Cardiac fibroblast (primary cell): ENCODE measurements around the gene RCE1.

ENCODE experiments used
- DNase-seq, 2 donors: peaks; one replicate each; pipeline versions ENCODE4 v3.0.0 to v3.0.0-alpha.2; 2010; ENCODE audit warnings: low read depth in 2 of 2
- H3K4me3 ChIP-seq, 2 donors: replicated peaks in 1 of 2; 1 replicate in 1 of 2; 2 replicates in 1 of 2; pipeline ENCODE4 v1.5.1; 2011; ENCODE audit warnings: low read depth in 2 of 2, low read length in 2 of 2, mild to moderate bottlenecking in 2 of 2, moderate library complexity in 1 of 2
- TF ChIP-seq, protein P1 (sequence below): IDR thresholded peaks from one replicate; pipeline ENCODE4 v1.5.1; 2011; ENCODE audit warnings: low read depth, mild to moderate bottlenecking, low read length, inconsistent platforms

Gene RCE1

DNA sequence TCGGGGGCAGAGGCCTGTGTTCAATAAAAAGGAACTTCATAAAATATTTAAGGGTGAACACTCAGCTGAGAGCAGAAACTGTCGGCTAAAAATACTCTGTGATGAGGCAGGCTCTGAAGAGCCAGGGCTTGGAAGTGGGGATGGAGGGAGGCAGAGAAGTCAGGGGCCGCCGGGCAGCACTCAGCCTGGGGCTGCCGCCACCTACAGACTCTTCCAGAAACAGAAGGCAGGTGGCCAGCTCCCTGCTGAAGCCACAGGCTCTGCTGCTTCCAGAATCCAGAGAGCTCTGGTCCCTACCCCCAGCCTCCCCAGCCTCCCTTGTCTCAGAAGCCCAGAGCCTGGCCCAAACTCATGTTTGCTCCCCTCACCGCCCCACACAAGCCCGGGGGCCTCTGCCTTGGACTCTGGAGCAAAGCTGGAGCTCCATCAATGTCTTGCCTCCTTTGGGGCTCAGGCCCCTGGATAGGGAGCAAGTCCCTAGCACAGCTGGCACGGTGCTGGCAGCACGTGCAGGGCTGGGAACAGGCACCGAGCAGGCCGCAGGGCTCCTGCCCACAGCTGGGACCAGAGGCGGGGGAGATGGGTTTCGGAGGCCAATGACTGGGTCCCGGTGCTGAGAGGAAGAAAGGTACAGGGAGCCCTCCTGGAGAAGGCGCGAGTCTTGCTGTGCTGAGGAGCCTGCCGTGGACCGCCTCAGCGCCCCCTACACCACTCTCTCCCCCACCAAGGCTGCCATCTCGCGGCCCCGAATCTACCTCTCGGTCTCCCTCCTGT lies 21.9 kb downstream of the RCE1 start:
- no peak for DNase-seq
- H3K4me3 ChIP-seq, result no peak overlapping the region
- TF ChIP-seq, protein P1, sequence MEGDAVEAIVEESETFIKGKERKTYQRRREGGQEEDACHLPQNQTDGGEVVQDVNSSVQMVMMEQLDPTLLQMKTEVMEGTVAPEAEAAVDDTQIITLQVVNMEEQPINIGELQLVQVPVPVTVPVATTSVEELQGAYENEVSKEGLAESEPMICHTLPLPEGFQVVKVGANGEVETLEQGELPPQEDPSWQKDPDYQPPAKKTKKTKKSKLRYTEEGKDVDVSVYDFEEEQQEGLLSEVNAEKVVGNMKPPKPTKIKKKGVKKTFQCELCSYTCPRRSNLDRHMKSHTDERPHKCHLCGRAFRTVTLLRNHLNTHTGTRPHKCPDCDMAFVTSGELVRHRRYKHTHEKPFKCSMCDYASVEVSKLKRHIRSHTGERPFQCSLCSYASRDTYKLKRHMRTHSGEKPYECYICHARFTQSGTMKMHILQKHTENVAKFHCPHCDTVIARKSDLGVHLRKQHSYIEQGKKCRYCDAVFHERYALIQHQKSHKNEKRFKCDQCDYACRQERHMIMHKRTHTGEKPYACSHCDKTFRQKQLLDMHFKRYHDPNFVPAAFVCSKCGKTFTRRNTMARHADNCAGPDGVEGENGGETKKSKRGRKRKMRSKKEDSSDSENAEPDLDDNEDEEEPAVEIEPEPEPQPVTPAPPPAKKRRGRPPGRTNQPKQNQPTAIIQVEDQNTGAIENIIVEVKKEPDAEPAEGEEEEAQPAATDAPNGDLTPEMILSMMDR, result no peak

DNA sequence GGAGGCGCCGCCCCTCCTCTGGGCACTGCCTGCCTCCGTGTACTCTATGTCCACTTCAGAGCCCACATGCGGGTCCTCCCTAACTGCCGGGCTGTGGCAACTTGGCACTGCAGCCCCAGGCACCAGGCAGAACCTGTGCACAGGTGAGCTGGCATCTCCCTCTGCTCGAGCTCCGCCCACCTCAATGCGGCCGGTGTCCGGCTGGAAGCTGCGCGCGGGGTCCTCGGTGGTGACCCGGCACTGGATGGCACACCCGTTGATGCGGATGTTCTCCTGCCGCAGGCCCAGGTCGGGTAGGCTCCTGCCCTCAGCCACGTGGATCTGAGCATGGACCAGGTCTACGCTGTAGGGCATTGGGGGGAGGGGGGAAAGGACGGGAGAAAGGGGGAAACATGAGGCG lies 22.8 kb downstream of the RCE1 start:
- no peak overlapping the region for H3K4me3 ChIP-seq
- TF ChIP-seq, protein P1, result no peak

GRCh38 chr11:66866511-66866986 lies 23.3 kb downstream of the RCE1 start:
- DNase-seq, result no peak
- TF ChIP-seq, protein P1, result no peak

More for the DNA sequence above, 22.8 kb downstream of the RCE1 start:
- DNase-seq, result no peak

DNA sequence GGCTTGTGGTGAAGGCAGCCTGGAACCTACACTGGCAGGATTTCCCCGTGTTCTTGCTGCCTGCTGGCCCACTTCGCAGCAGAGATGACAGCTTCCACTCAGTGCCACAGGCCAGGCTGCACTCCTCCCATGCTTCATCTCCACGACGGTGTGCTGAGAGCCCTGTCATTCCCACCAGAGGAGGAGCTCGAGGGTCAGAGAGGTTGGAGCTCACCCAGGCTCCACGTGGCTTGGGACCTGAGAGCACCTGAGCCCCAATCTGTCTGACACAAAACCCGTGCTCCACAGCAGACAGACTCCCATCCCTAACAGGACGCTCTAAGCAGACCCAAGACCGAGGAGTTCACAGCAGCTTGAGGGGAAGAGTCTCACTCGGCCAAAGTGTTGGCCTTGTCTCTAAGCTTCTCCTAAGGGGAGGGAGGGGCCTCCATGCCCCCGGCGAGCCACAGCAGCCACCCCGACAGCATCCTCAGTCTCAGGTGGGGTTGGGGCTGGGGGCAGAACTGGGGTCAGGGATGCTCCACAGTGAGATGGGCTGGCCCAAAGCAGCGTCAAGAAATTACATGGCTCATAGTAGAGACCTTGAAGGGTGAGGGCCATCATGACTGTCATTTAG lies 24.3 kb downstream of the RCE1 start:
- H3K4me3 ChIP-seq, result no peak overlapping the region
- TF ChIP-seq, protein P1, result no peak
- no peak for DNase-seq

More at GRCh38 chr11:66866511-66866986, 23.3 kb downstream of the RCE1 start:
- H3K4me3 ChIP-seq, result no peak overlapping the region

DNA sequence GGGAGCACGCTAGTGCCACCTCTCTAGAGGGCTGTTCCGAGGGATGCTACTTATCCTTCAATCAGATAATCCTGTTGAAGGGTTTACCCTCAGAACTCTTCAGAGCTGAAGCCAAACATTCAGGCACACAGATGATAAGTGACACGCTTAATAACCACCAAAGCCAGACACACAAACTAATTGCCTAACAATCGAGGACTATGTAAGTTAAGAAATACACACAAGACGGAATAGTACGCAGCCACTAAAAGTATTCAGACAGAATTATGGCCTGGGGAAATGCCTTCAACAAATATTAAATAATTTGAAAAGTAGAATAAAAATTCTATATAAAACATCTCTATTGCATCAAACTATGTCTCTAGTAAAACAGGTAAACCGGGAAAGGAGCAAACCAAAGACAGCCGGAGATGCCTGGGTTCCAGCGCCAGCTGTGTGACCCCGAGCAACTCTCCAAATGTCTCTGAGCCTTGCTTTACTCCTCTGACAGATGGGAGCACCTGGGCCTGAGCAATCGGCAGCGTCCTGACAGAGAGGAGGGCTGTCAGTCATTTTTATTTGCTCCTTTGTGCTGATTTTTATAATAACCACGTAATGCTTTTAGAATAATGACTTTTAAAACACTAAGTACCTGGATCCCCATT lies 25.0 kb downstream of the RCE1 start:
- no peak overlapping the region for H3K4me3 ChIP-seq
- TF ChIP-seq, protein P1, result no peak
- no peak for DNase-seq

GRCh38 chr11:66868726-66869566 lies 25.7 kb downstream of the RCE1 start:
- TF ChIP-seq, protein P1, result no peak
- H3K4me3 ChIP-seq, result no peak overlapping the region
- no peak for DNase-seq
